Measurements from ENCODE around the gene GDPD1. TPM values are rescaled to one million over a fixed set of nuclear protein-coding genes. Genes with fewer than 3 reads are reported as not detected.

The GDPD1 gene
- total RNA-seq, 2 experiments from 2014 or later, result 1.3 to 5.0 TPM

- Histone ChIP-seq H3K79me2 (ENCODE audit: insufficient read depth, low read depth, low read length) (no peaks in the 10 kb centered on the region), H3K36me3 (ENCODE audit: insufficient read depth, low read length) (no peaks in the 10 kb centered on the region), H3K27ac (ENCODE audit: low read depth, low read length, poor library complexity, severe bottlenecking) (no peak overlapping the region), H3K9me3 (ENCODE audit: low read length) (no peaks in the 10 kb centered on the region), H3K4me1 (ENCODE audit: insufficient read depth, low read length, poor library complexity, severe bottlenecking) (no peaks in the 10 kb centered on the region), H3K9me2 (ENCODE audit: insufficient read depth, low read length) (no peaks in the 10 kb centered on the region), H4K20me1 (ENCODE audit: insufficient read depth, low read length) (no peaks in the 10 kb centered on the region), H2AFZ (ENCODE audit: low read length) (no peak overlapping the region), H3K4me2 (ENCODE audit: low read length) (no peak overlapping the region), H3K4me3 (ENCODE audit: low read depth, low read length, poor library complexity, severe bottlenecking) (no peak overlapping the region)
- DNase-seq (ENCODE audit: low spot score), result no peak
- CTCF ChIA-PET (ENCODE audit: unreplicated experiment), result no interaction called here
- POLR2A ChIA-PET, result interaction anchor here (0.7 to 1.3 kb wide), 2 partner anchors 468 to 966 kb away, joined by 3 to 7 read pairs; no protein-coding TSS in a partner anchor
- intact Hi-C loops (cut with micrococcal nuclease; ENCODE audit: unreplicated experiment), result no loop called here
- TF ChIP-seq EZH2phosphoT487 (IDR thresholded peaks at IDR 0.05; ENCODE audit: borderline replicate concordance, low read depth, low read length) (no peak), CTCF (conservative IDR thresholded peaks at IDR 0.05; ENCODE audit: low read length) (no peak)
- no TSS peak for BruUV-seq (replicated peaks)
These were observed 47.5 kb downstream of the GDPD1 start for GRCh38 chr17:59267776-59268175.

- H3K9me2 ChIP-seq (ENCODE audit: insufficient read depth, low read length), result no peaks in the 10 kb centered on the region
- no peak overlapping the region for H3K4me3 ChIP-seq (ENCODE audit: low read depth, low read length, poor library complexity, severe bottlenecking)
- BruUV-seq (replicated peaks), result no TSS peak
- CTCF ChIA-PET (ENCODE audit: unreplicated experiment), result no interaction called here
- H3K9me3 ChIP-seq (ENCODE audit: low read length), result no peaks in the 10 kb centered on the region
- no peaks in the 10 kb centered on the region for H4K20me1 ChIP-seq (ENCODE audit: insufficient read depth, low read length)
- H3K36me3 ChIP-seq (ENCODE audit: insufficient read depth, low read length), result no peaks in the 10 kb centered on the region
- H3K4me1 ChIP-seq (ENCODE audit: insufficient read depth, low read length, poor library complexity, severe bottlenecking), result peaks cover 5% of the 10 kb centered on the region
- POLR2A ChIA-PET, result no interaction called here
- H3K79me2 ChIP-seq (ENCODE audit: insufficient read depth, low read depth, low read length), result no peaks in the 10 kb centered on the region
- no peak overlapping the region for H3K4me2 ChIP-seq (ENCODE audit: low read length)
- DNase-seq (ENCODE audit: low spot score), result no peak
- TF ChIP-seq CTCF (conservative IDR thresholded peaks at IDR 0.05; ENCODE audit: low read length) (no peak), EZH2phosphoT487 (IDR thresholded peaks at IDR 0.05; ENCODE audit: borderline replicate concordance, low read depth, low read length) (no peak)
- no peak overlapping the region for H2AFZ ChIP-seq (ENCODE audit: low read length)
- intact Hi-C loops (cut with micrococcal nuclease; ENCODE audit: unreplicated experiment), result no loop called here
- no peak overlapping the region for H3K27ac ChIP-seq (ENCODE audit: low read depth, low read length, poor library complexity, severe bottlenecking)
These were observed 55.3 kb downstream of the GDPD1 start for GRCh38 chr17:59275618-59276017.

GRCh38 chr17:59277031-59277430 lies 56.7 kb downstream of the GDPD1 start:
- Histone ChIP-seq H3K36me3 (ENCODE audit: insufficient read depth, low read length) (no peaks in the 10 kb centered on the region), H4K20me1 (ENCODE audit: insufficient read depth, low read length) (no peaks in the 10 kb centered on the region), H3K27ac (ENCODE audit: low read depth, low read length, poor library complexity, severe bottlenecking) (no peak overlapping the region), H3K4me3 (ENCODE audit: low read depth, low read length, poor library complexity, severe bottlenecking) (no peak overlapping the region), H3K9me2 (ENCODE audit: insufficient read depth, low read length) (no peaks in the 10 kb centered on the region), H3K4me2 (ENCODE audit: low read length) (no peak overlapping the region), H3K4me1 (ENCODE audit: insufficient read depth, low read length, poor library complexity, severe bottlenecking) (peaks cover 5% of the 10 kb centered on the region), H3K9me3 (ENCODE audit: low read length) (no peaks in the 10 kb centered on the region), H2AFZ (ENCODE audit: low read length) (peak overlapping the region; percentile 13; the same call in 1 of the 2 replicates), H3K79me2 (ENCODE audit: insufficient read depth, low read depth, low read length) (no peaks in the 10 kb centered on the region)
- intact Hi-C loops (cut with micrococcal nuclease; ENCODE audit: unreplicated experiment), result no loop called here
- POLR2A ChIA-PET, result interaction anchor here (0.8 kb wide), 1 partner anchor 99 kb away, joined by 3 read pairs; no protein-coding TSS in a partner anchor
- BruUV-seq (replicated peaks), result no TSS peak
- CTCF ChIA-PET (ENCODE audit: unreplicated experiment), result no interaction called here
- DNase-seq (ENCODE audit: low spot score), result peak; percentile 26
- TF ChIP-seq CTCF (conservative IDR thresholded peaks at IDR 0.05; ENCODE audit: low read length), result no peak
- no peak for TF ChIP-seq EZH2phosphoT487 (IDR thresholded peaks at IDR 0.05; ENCODE audit: borderline replicate concordance, low read depth, low read length)
